HK-2 (cell line): ENCODE measurements around the gene MAP4K4.
"Not testable (repeated sequence)": the region's sequence is repeated elsewhere in the genome, so short reads cannot be mapped to it uniquely, and the experiment has no call there.

ENCODE experiments used
- DNase-seq: peaks from one replicate; pipeline ENCODE4 v3.0.0-alpha.2; 2018; ENCODE audit not compliant: unreplicated experiment

Gene MAP4K4

GRCh38 chr2:101905746-101906336 lies 208.3 kb downstream of the MAP4K4 start:
- DNase-seq = no peak

DNA sequence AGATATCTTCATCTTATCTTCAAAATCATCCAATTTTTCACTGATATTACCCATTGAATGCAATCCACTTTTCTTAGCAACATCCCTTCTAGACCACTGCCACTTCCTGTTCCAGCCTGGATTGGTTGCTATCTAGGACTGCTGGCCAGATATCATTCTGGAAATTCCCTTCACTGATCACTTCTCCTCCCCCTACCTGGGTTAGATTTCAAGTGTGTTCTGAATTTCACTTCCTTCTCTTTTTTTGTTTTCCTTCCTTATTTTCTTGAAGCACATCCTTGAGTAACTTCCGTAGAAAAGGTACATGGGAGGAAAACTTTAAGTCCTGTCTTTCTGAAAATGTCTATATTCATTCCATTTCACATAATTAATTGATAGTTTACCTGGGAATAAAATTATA lies 212.3 kb downstream of the MAP4K4 start:
- no peak for DNase-seq

DNA sequence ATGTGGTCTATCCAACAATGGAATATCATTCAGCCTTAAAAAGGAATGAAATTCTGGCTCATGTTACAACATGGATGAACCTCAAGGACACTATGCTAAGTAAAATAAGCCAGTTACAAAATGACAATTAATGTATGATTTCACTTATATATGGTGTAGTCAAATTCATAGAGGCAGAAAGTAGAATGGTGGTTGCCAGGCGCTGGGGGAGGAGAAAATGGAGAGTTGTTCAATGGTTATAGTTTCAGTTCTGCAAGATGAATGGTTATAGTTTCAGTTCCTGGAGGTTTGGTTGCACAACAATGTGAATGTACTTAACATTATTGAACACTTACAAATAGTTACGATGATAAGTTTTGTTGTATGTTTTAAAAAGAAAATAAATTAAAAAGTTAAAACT lies 215.0 kb downstream of the MAP4K4 start:
- no peak for DNase-seq

DNA sequence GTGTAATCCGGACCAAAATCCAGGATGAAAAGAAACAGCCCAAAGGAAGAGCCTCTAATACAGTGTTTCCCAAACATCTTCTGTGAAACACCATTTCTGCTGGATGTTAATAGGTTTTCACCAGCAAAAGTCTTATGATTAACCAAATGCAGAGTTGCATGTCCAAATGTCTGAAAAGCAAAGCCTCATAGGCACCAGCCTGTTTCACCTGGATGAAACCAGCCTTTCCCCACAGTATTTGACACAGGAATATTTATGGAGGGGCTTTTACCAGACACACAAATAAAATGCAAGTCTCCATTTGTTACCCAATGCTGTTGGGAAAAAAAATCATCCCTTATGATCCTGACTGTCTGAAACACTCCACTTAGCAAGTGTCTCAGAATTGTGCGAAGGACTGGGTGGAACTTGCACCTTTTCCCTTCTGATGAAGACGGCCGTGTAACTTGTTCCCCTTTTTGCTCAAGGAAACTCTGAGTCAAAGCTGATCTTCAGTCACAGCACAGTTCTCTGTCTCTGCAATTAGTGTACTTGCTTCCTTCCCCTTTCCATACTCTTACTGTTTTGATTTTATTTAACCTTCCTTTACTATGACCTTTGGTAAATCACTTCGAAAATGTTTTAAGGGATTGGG lies 223.9 kb downstream of the MAP4K4 start:
- no peak for DNase-seq

DNA sequence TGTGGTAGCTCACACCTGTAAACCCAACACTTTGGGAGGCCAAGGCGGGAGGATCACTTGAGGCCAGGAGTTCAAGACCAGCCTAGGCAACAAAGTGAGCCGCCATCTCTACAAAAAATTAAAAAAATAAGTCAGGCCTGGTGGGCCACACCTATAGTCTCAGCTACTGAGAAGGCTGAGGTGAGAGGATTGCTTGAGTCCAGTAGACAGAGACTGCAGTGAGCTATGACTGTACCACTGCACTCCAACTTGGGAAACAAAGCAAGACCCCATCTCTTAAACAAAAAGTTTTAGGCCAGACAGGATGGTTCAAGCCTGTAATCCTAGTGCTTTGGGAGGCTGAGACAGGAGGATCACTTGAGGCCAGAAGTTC lies 224.4 kb downstream of the MAP4K4 start:
- no peak for DNase-seq

DNA sequence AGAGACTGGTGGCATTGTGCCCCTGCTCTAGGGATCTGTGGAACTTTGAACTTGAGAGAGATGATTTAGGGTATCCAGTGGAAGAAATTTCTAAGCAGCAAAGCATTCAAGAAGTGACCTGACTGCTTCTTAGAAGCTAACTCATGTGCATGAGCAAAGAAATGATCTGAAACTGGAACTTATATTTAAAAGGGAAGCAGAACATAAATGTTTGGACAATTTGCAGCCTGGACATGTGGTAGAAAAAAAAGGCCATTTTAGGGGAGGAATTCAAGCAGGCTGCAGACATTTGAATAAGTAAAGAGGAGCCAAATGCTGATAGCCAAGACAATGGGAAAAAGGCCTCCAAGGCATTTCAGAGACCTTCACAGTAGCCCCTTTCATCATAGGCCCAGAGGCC lies 226.8 kb downstream of the MAP4K4 start:
- DNase-seq = not testable (repeated sequence)

GRCh38 chr2:101930019-101930418 lies 232.5 kb downstream of the MAP4K4 start:
- no peak for DNase-seq

- DNase-seq = no peak
Measured at GRCh38 chr2:101930847-101931246, 233.3 kb downstream of the MAP4K4 start.

- no peak for DNase-seq
Measured at GRCh38 chr2:101931402-101931801, 233.9 kb downstream of the MAP4K4 start.

DNA sequence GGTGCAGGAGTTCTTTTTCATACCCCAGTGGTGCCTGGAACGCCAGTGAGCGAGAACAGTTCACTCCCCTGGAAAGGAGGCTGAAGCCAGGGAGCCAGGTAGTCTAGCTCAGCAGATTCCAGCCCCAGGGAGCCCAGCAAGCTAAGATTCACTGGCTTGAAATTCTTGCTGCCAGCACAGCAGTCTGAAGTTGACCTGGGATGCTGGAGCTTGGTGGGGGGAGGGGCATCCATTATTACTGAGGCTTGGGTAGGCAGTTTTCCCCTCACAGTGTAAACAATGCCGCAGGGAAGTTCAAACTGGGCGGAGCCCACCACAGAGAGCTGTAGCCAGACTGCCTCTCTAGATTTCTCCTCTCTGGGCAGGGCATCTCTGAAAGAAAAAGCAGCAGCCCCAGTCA lies 238.3 kb downstream of the MAP4K4 start:
- DNase-seq = not testable (repeated sequence)

DNA sequence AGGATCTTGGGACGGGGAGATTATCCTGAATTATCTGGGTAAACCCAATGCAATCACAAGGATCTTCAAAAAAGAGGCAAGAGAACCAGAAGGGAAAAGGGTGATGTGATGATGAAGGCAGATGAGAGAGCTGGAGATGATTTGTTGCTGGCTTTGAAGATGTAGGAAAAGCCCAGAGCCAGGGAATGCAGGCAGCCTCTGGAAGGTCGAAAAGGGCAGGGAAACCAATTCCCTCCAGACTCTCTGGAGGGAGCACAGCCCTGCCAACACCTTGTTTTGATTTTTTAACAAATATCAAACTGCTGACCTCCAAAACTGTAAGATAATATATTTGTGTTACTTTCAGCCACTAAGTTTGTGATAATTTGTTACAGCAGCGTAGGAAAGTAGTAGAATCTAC lies 245.3 kb downstream of the MAP4K4 start:
- DNase-seq = no peak
